GM12873 (cell line): ENCODE data around the gene MAPKAP1.

ENCODE experiments used
- TF ChIP-seq, protein P1 (sequence below): IDR thresholded peaks from 2 replicates; pipeline ENCODE4 v1.5.1; 2012; ENCODE audit warnings: low read depth, mild to moderate bottlenecking, moderate library complexity, low read length, control low read depth; ENCODE audit not compliant: insufficient read depth; ENCODE audit errors: missing control alignments

Gene MAPKAP1

DNA sequence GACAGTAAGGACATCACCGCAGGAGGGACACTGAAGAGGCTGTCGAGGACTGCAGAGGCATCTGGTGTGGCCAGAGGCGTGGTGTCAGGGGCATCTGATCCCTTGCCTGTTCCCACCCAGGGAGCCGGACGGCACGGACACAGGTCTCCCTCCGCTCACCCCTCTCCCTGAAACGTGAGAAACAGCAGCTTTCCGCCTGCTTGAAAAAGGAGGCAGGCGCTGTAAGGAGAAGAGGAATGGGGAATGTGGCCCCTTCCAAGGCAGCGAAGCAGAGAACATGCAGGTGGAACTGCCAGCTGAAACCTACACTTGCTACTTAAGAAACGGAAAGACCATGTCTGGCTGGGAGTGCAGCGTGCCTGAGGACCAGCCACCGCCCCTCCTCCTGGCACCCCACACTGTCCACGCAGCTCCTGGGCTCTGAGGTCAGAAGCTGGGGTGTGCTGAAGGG, 269.2 kb downstream of the MAPKAP1 start:
- TF ChIP-seq, protein P1, sequence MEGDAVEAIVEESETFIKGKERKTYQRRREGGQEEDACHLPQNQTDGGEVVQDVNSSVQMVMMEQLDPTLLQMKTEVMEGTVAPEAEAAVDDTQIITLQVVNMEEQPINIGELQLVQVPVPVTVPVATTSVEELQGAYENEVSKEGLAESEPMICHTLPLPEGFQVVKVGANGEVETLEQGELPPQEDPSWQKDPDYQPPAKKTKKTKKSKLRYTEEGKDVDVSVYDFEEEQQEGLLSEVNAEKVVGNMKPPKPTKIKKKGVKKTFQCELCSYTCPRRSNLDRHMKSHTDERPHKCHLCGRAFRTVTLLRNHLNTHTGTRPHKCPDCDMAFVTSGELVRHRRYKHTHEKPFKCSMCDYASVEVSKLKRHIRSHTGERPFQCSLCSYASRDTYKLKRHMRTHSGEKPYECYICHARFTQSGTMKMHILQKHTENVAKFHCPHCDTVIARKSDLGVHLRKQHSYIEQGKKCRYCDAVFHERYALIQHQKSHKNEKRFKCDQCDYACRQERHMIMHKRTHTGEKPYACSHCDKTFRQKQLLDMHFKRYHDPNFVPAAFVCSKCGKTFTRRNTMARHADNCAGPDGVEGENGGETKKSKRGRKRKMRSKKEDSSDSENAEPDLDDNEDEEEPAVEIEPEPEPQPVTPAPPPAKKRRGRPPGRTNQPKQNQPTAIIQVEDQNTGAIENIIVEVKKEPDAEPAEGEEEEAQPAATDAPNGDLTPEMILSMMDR: no peak

DNA sequence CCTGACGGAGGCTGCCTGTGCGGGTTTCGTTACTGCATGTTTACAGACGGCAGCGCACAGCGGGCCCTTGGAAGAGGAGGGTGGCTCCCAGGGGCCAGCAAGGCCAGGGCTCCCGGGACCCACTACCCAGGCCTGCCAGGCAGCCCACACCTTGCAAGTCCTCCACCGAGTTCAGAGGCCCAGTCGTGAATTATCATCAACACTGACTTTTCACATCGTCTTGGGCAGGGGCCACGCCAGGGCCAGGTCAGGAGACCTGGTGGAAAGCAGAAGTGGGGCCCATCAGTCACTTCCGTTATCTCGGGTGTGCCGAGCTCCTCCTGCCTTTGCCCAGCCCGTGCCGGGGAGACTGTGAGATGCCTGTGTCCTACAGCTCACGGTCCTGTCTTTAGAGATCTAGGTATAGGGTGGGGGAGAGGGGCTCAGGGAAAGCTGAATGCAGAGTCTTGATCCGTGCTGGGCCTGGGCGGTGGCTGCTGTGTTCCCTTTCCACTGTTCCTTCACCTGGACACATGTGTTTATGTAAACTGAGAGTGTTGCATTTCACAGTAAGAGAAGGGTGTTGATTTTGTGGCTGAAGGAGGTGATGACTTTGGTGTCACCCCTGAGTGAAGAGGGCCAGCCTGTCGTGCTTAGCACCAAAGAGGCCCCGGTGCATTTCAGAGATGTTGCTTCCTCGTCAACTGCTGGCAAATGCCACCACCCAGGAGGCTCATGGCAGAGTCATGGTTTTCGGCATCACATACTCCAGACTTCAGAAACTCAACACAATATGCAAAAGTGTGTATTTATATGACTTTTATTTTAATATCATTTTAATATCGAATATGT, 270.2 kb downstream of the MAPKAP1 start:
- TF ChIP-seq, protein P1: no peak

DNA sequence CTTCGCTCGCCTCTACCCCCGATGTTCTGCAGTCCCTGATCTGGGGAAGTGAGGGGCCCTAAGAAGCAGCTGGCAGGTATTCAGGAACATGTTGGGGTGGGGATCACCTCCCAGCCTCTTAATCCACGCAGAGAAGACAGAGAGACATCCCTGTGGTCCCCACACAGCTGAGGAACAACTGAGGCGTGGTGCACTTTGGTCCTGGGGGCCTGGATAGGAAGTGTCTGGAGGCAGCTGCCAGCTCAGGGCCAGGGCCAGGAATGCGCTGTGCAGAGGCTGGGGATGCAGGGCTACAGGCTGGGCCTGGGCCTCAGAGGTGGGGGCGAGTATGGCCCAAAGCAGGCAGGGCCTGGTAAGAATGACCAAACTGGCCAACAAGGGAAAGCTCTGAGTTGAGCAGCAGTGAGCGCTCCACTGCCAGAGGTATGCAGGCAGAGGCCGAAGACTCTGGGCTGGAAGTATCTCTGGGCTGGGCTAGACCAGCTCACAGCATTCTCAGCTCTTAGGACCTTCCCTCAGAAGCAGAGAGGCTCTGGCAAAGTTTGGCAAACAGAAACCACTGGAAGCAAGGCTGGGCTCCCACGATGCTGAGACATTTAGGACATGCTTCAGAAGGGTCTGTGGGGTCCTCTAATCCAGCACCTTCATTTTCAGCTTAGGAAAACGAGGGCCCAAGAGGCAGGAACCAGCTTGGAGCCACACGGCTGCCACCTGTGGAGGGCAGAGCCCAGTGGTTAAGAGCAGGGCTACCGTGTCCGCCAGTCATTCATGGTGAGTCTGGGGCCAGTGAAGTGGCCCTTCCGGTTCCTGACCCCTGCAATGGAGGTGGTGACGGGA, 271.0 kb downstream of the MAPKAP1 start:
- TF ChIP-seq, protein P1: no peak

GRCh38 chr9:125434986-125435775, 271.8 kb downstream of the MAPKAP1 start:
- TF ChIP-seq, protein P1: no peak

DNA sequence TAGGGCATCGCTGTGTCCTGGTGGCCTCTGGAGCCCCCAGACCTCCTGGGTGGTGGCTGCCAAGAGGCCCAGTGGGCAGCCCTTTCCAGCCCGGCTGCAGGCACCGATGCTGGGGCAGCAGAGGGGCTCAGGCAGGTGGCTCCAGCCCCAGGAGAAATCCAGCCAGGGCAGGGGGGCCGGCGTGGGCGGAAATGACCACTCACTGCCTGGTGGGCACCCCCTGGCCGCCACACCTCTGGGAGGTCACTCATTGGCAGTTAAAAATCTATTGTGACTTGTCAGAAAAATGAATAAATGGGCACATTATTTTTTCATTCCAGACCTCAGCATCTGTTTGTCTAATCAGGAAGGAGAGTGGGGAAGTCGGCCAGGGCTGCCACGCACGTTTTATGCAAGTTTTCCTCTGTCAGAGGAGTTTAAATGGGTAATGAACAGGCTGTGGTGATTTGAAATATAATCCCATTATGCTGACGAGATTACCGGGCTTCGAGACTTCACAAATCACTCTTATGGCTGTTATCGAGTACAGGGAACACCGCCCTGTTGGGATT, 273.5 kb downstream of the MAPKAP1 start:
- TF ChIP-seq, protein P1: no peak

DNA sequence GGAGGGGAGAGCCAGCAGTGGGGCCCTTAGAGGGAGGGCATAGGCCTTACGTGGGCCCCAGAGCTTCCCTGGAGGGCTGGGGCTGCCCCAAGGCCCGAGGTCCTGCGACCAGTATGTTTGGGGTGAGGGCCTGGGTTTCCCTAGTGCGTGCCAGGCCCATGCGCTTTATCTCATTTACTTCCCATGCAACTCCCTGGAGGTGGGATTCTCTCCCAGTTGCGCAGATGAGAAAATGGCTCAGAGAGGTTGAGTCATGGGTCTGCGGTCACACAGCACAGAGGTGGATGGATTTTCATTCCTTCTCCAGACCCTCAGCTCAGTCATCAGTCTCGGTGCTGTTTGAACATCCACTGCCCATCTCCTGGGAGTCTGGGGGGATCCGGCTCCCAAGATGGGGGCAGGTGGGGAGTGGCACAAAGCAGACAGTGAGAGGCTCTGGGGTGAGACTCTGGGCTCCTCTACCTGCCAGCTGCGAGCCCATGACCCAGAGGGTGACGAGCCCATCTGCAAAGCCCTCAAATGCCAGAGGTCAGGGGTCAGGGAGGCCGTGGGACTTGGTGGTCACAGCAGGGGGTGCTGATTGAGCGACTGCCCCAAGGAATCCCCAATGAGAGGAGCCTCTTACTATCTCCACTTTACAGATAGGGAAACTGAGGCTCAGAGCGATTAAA, 274.2 kb downstream of the MAPKAP1 start:
- TF ChIP-seq, protein P1: no peak
